CD4-positive, alpha-beta T cell treated with Interleukin-10 for 1 hour (primary cell): Measurements from ENCODE around the gene SERINC5.
"Not testable (repeated sequence)": the region's sequence is repeated elsewhere in the genome, so short reads cannot be mapped to it uniquely, and the experiment has no call there.

Source experiments
- DNase-seq: peaks from one replicate; pipeline ENCODE4 v3.0.0-alpha.2; 2020

The SERINC5 gene

GRCh38 chr5:80160242-80160641, 95.6 kb downstream of the SERINC5 start:
- no peak for DNase-seq

DNA sequence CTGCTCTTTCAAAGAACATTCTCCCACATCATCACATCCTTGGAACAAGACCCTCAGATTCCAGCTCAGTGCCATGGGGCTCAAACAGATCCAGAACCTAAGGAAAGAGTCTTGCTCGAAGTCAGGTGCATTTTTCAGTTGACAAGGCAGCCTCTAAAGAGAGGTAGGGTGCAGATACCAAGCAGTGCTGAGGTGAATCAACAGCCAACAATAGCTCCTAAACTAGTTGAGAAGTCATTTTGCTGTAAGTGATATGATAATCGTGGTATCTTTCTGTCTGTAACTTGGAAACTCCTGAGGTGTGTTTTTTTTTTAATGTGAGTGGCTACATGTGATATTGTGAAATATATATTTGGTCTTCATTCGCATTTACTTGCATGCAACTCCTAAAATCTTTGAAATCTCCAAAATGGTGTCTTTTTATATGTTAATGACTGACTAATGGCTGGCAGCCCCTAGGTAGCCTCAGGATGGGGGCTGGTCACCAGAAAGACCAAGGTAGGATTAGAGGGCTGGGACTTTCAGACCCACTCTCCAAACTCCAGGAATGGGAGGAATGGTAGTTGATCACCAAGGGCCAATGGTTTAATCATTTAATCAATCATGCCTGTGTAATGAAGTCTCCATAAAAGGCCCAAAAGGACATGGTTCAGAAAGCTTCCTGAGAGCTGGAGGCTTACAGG, 96.6 kb downstream of the SERINC5 start:
- DNase-seq, result no peak

DNA sequence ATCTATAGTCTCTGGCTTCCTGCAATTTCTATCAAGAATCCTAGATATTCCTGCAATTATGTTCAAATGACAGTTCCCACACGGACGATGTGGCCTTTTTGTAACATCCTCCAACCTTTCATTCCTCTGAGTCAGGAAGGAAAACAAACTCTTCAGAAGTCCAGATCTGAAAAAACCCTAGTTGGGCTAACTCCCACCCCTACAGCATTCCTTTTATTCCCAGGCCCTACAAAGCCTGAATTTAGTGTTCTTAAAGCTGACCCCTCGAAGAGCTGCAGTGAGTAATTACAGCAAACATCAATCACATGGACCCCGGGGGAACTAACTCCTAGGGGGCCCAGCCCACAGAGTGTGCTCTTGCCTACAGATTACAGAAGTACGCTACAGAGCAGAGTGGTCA, 99.7 kb downstream of the SERINC5 start:
- no peak for DNase-seq

GRCh38 chr5:80154749-80155148, 101.1 kb downstream of the SERINC5 start:
- DNase-seq, result no peak

DNA sequence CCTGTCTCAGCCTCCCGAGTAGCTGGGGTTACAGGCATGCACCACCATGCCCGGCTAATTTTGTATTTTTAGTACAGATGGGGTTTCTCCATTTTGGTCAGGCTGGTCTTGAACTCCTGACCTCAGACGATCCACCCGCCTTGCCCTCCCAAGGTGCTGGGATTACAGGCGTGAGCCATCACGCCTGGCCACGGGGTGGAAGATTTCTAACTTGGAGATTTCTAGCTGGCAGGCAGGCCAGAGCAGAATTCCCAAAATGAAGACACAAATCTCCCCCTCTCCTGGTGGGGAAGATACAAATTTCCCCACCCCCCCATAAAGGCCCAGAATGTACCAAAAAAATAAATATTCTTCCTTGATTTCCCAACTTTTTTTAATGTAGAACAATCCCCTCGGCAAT, 101.6 kb downstream of the SERINC5 start:
- DNase-seq, result not testable (repeated sequence)

DNA sequence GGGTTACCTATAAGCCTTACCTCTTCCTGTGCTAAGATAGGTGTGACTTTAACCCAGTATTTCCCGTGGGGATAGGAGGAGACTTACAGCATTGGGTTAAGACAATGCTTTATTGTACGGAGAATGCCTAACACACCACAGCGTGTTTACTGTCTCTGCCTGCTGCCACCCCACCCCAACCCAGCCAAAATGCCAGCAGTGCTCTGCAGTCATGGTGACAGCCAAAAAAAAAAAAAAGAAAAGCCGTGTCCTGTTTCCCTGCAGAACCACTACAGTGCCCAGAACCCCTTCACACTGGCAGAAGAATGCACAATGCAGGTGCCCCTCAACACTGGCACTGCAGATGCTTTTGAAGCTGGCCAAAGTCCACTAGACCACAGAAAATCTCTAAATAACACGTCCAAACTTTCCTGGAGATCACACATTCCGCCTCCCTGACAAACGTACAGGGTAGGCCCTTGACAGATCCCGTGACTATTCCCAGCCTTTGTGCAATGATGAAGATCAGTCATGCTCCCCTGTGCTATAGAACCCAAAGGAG, 102.2 kb downstream of the SERINC5 start:
- DNase-seq, result peak; percentile 33

- peak; percentile 56 for DNase-seq
These were observed 103.1 kb downstream of the SERINC5 start for GRCh38 chr5:80152778-80153177.

GRCh38 chr5:80151890-80152289, 104.0 kb downstream of the SERINC5 start:
- DNase-seq, result no peak

DNA sequence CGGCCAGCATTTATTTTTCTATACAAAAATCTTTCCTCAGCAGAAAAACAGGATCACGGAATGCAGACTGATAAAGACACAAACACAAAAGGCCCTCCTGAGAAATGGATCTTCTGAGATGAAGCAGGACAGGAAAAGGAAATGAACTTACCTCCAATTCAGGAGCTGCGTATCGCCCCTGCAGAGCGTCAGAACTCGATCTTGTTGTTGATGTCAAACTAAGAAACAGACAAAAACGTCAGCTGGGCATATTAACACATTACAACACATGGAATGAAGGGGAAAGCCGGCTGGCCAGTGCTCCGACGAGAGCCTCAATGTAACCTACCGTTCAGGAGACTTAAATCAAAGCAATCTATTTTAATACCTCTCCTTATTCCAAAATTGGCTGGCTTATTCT, 105.1 kb downstream of the SERINC5 start:
- no peak for DNase-seq

DNA sequence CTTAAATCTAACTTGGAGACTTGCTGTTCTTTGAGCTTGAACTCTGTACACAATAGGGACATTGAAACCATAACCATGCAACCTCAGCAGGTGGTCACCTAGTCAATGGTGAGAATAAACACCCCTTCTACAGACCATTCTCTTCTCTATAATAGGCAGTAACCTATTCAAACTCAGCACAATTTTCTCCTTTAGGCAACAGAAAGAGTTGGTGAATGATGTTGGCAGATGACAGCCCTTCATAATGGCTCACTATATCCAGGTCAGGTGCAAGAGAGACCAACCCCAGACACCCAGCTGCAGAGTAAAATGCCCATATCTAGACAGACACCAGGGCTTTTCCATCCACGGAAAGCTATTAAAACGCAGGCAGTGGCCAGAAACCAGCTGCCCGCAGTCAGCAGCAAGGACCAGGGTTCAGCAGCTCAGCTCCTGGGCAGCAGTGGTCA, 106.7 kb downstream of the SERINC5 start:
- DNase-seq, result no peak

- DNase-seq, result no peak
These were observed 108.6 kb downstream of the SERINC5 start for GRCh38 chr5:80147119-80147815.

DNA sequence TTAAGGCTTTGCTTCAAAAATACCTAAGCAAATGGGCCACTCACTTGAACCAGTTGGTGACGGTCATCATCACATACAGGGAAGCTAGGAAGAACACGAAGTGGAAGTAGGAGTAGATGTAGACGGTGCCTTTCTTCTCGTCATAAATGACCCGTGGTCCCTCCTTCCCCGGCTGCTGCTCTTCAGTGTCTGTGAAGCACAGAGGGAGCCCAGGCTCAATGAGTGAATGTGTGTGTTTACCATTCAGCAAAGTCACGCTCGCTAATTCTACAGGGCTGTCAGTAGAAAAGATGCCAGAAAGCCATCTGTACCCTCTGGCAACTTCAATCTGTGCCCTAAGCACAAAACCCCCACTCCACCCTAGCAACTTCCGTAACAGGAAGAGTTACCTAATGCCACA, 109.8 kb downstream of the SERINC5 start:
- DNase-seq, result no peak

GRCh38 chr5:80143491-80143890, 112.4 kb downstream of the SERINC5 start:
- DNase-seq, result no peak

DNA sequence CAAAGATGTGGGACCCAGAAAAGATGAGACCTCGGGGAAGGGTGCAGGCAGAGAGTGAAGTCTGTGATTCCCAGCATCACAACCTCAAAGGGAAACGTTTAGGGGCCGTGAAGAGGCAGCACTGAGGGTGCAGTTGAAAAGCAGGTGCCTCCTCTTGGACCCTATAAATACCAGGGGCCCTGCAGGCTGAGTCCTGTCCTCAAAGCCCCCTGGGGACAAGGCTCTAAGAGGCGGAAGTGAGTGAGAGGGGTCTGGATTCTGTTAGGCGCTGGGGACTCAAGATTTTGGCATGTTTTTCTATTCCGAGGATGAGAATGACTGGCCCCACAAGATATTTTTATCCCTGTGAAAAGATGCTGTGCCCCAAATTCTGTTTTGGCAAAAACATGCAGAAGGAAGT, 112.9 kb downstream of the SERINC5 start:
- DNase-seq, result no peak

- DNase-seq, result no peak
These were observed 114.2 kb downstream of the SERINC5 start for GRCh38 chr5:80141681-80142080.

DNA sequence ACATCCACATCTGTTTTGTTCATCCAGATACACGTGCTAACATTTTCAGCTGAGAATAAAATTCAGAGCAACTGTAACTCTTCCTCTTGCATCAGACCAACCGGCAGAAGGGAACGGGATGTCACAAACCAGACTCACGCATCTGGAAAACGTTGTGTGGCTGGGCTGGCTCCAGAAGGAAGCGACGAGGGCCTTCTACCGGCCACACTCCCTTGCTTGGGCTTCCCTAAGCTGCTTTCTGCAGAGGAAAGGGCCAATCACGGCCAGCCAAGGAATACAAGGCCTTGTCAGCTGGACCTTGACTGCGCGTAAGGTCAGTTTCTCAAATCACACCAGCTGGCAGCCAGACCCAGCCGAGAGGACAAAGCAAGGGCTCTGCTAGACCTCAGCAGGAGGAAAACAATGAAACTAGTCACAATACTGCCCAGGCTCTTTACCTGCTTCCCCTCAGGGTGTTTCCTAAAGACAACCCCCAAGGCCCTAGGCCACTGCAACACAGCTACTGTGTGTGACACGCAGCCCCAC, 114.6 kb downstream of the SERINC5 start:
- no peak for DNase-seq

- DNase-seq, result no peak
These were observed 115.4 kb downstream of the SERINC5 start for GRCh38 chr5:80140496-80140895.

DNA sequence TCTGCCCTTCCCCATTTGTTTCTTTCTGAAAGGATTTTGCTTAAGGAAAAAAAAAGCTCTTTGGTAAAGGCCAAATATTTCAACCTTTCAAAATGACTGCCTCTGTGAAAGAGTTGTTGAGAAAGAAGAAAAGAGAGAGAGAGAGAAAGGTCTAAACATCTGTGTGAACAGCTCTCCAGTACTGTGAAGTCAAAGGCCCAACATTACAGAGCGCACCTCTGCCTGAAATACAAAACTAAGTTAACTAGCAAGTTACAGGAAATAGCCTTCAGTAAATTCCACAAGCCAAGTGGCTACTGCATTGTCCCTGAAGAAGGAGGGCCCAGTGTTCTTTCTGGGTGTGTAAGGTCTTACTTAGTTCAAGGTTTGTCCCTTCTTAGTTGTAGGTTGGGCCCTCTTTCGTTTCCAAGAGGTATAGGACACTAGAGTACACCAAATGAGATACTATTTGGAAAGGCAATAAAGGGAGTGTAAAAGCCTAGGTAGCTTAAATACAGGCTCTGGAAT, 116.3 kb downstream of the SERINC5 start:
- DNase-seq, result no peak

DNA sequence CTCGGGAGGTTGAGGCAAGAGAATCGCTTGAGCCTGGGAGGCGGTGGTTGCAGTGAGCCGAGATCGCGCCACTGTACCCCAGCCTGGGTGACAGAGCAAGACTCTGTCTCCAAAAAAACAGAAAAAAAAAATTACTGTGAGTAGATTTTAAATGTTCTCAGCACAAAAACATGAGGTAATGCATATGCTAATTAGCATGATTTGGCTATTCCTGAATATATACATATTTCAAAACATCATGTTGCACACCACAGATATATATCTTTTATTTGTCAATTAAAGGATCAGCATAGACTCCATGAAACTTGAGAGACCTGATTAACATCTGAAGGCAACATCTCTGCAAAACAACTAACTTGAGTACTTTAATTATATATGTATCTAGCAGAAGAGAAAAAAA, 117.4 kb downstream of the SERINC5 start:
- DNase-seq, result no peak

GRCh38 chr5:80136798-80137197, 119.0 kb downstream of the SERINC5 start:
- not testable (repeated sequence) for DNase-seq

GRCh38 chr5:80134876-80135275, 121.0 kb downstream of the SERINC5 start:
- DNase-seq, result no peak

DNA sequence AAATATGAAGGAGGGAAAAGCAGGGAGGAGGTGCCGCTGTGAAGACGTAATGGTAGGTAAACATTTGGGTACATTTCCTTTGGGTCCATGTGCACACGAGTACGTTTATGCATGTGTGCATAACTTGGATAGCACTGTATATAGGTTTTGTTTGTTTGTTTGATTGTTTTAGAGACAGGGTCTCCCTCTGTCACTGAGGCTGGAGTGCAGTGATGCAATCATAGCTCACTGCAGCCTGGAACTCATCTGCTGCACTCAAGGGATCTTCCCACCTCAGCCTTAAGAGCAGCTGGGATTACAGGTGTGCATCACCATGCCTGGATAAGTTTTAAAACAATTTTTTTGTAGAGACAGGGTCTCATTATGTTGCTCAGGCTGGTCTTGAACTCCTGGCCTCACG, 126.7 kb downstream of the SERINC5 start:
- DNase-seq, result no peak

DNA sequence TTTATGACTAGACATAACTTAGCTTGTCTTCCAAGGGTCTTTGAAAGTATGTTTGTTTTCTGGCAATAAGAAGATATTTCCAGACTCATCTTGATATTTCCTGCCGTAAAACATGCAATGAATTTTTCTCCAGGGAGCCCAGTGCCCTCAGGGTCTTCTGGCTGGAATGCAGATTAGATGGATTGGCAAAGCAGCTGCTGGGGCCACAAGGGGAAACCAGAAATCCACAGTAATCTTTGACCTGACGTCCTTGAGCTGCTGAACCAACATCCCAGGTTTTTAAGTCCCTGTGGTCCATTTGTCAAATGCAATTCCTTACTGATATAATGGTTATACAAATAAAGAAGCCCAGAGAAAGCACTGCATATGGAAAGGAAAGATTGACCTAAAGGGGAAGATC, 127.7 kb downstream of the SERINC5 start:
- no peak for DNase-seq

GRCh38 chr5:80127116-80127552, 128.7 kb downstream of the SERINC5 start:
- no peak for DNase-seq
